ENCODE results near the gene IRGQ.

DNA sequence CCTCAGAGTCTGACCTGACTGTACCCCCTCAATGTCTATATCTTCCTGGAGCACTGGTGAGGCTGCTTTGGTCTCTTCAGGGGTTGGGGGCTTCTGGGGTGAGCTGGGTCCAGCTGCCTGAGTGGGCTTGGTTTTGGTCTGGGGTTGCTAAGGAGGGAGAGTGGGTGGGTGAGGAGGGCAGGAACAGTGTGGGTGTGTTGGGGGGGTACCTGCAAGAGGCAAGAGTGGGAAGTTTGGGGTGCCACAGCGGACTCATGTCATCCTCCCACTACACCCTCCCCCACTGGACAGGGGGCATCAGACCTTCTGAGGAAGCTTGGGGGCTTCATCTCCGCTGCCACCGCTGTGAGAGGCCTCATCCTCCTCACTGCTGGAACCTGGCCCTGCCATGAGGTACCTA is 49.4 kb downstream of the IRGQ start:
- TF ChIP-seq CTCF (IDR thresholded peaks at IDR 0.05; ENCODE audit: poor library complexity, severe bottlenecking), result no peak
- TF ChIP-seq EZH2 (IDR thresholded peaks at IDR 0.05; ENCODE audit: borderline replicate concordance, insufficient read depth, low read length, poor library complexity, severe bottlenecking), result no peak
- TF ChIP-seq POLR2AphosphoS5 (IDR thresholded peaks at IDR 0.05), result no peak
- TF ChIP-seq, protein P1, sequence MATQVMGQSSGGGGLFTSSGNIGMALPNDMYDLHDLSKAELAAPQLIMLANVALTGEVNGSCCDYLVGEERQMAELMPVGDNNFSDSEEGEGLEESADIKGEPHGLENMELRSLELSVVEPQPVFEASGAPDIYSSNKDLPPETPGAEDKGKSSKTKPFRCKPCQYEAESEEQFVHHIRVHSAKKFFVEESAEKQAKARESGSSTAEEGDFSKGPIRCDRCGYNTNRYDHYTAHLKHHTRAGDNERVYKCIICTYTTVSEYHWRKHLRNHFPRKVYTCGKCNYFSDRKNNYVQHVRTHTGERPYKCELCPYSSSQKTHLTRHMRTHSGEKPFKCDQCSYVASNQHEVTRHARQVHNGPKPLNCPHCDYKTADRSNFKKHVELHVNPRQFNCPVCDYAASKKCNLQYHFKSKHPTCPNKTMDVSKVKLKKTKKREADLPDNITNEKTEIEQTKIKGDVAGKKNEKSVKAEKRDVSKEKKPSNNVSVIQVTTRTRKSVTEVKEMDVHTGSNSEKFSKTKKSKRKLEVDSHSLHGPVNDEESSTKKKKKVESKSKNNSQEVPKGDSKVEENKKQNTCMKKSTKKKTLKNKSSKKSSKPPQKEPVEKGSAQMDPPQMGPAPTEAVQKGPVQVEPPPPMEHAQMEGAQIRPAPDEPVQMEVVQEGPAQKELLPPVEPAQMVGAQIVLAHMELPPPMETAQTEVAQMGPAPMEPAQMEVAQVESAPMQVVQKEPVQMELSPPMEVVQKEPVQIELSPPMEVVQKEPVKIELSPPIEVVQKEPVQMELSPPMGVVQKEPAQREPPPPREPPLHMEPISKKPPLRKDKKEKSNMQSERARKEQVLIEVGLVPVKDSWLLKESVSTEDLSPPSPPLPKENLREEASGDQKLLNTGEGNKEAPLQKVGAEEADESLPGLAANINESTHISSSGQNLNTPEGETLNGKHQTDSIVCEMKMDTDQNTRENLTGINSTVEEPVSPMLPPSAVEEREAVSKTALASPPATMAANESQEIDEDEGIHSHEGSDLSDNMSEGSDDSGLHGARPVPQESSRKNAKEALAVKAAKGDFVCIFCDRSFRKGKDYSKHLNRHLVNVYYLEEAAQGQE (IDR thresholded peaks at IDR 0.05; ENCODE audit: borderline replicate concordance), result no peak
- TF ChIP-seq EP300 (conservative IDR thresholded peaks at IDR 0.05; ENCODE audit: poor library complexity, severe bottlenecking), result no peak
- TF ChIP-seq SMC3 (conservative IDR thresholded peaks at IDR 0.05; ENCODE audit: poor library complexity), result no peak
- TF ChIP-seq MXI1 (conservative IDR thresholded peaks at IDR 0.05; ENCODE audit: poor library complexity, severe bottlenecking), result no peak
- no peak for TF ChIP-seq TAF1 (IDR thresholded peaks at IDR 0.05; ENCODE audit: low read depth)
- no peak for TF ChIP-seq RAD21 (conservative IDR thresholded peaks at IDR 0.05)
